K562 (cell line): ENCODE measurements around the gene DGKA. TPM values are rescaled to one million over a fixed set of nuclear protein-coding genes. Genes with fewer than 3 reads are reported as not detected.

Experiments
- ARNT ChIP-seq, 2 experiments: fragments of 450-650 bp; IDR thresholded peaks; 2 replicates each; pipeline ENCODE4 v1.6.1; 2016; ENCODE audit warnings: mild to moderate bottlenecking in 1 of 2
- ELF4 ChIP-seq: fragments of 450-650 bp; formaldehyde crosslinking; IDR thresholded peaks from 2 replicates; pipeline ENCODE4 v1.4.0; 2022; ENCODE audit warnings: missing genetic modification characterization
- KDM5B ChIP-seq: fragments of 200-600 bp; sonication (generic); IDR thresholded peaks from 2 replicates; pipeline ENCODE4 v1.6.1; 2012; ENCODE audit warnings: low read depth, mild to moderate bottlenecking, moderate library complexity, low read length, control low read depth, inconsistent platforms; ENCODE audit not compliant: insufficient replicate concordance
- PHF8 ChIP-seq: fragments of 200-600 bp; sonication (generic); IDR thresholded peaks from 2 replicates; pipeline ENCODE4 v1.6.1; 2012; ENCODE audit warnings: mixed run types, mild to moderate bottlenecking, inconsistent platforms, low read length, moderate library complexity, borderline replicate concordance
- SNIP1 ChIP-seq: fragments of 450-650 bp; IDR thresholded peaks from 2 replicates; pipeline ENCODE4 v1.7.1; 2017; ENCODE audit warnings: low read depth, mild to moderate bottlenecking
- ZBTB49 ChIP-seq: sonication (generic); formaldehyde crosslinking; IDR thresholded peaks from 2 replicates; pipeline ENCODE4 v1.8.0; 2022; ENCODE audit warnings: missing genetic modification reagents, mild to moderate bottlenecking, borderline replicate concordance
- ZNF57 ChIP-seq: fragments of 450-650 bp; formaldehyde crosslinking; IDR thresholded peaks from 2 replicates; pipeline ENCODE4 v1.4.0; 2020; ENCODE audit warnings: mild to moderate bottlenecking, moderate library complexity
- polyA plus RNA-seq, 8 experiments: library from polyadenylated mRNA; depleted of rRNA in 4 of 8; stranded (reverse) in 5 of 8; unstranded in 3 of 8; fragments of >200 nt; fragmentation: Nextera tagmentation in 2 of 8; fragmentation: Illumina TruSeq in 1 of 8; extraction: Ambion mirVana in 2 of 8; extraction: Trizol in 1 of 8; gene quantifications; 2 replicates each; pipeline versions ENCODE4 v1.2.1 to v1.2.3, GENCODE V29; 2011 to 2014; ENCODE audit warnings: inconsistent platforms in 1 of 8, missing spikeins in 1 of 8
- total RNA-seq, 7 experiments: library from RNA; depleted of rRNA in 6 of 7; stranded (reverse); fragments of >200 nt in 6 of 7; fragmentation: Illumina TruSeq in 2 of 7; extraction: Trizol in 2 of 7; gene quantifications; 2 replicates each; pipeline versions ENCODE4 v1.2.1 to v1.2.3, GENCODE V29; 2011 to 2021; ENCODE audit warnings: low replicate concordance in 1 of 7
- TF ChIP-seq, protein P1 (sequence below): fragments of 450-650 bp; IDR thresholded peaks from 2 replicates; pipeline ENCODE4 v1.6.1; 2016; ENCODE audit warnings: mild to moderate bottlenecking, moderate library complexity
- TF ChIP-seq, protein P2 (sequence below): sonication (generic); formaldehyde crosslinking; IDR thresholded peaks from 2 replicates; pipeline ENCODE4 v1.8.0; 2022; ENCODE audit warnings: mild to moderate bottlenecking, missing genetic modification reagents

DGKA gene
- total and polyA plus RNA-seq, 9 of the 15 experiments (the other 6 are each of a cell fraction or from before 2014, with no cell fraction given), result 3.4 to 12.4 (median 6.2) TPM

GRCh38 chr12:55925870-55926737, 4.9 kb upstream of the DGKA start (continued):
- TF ChIP-seq, protein P1, sequence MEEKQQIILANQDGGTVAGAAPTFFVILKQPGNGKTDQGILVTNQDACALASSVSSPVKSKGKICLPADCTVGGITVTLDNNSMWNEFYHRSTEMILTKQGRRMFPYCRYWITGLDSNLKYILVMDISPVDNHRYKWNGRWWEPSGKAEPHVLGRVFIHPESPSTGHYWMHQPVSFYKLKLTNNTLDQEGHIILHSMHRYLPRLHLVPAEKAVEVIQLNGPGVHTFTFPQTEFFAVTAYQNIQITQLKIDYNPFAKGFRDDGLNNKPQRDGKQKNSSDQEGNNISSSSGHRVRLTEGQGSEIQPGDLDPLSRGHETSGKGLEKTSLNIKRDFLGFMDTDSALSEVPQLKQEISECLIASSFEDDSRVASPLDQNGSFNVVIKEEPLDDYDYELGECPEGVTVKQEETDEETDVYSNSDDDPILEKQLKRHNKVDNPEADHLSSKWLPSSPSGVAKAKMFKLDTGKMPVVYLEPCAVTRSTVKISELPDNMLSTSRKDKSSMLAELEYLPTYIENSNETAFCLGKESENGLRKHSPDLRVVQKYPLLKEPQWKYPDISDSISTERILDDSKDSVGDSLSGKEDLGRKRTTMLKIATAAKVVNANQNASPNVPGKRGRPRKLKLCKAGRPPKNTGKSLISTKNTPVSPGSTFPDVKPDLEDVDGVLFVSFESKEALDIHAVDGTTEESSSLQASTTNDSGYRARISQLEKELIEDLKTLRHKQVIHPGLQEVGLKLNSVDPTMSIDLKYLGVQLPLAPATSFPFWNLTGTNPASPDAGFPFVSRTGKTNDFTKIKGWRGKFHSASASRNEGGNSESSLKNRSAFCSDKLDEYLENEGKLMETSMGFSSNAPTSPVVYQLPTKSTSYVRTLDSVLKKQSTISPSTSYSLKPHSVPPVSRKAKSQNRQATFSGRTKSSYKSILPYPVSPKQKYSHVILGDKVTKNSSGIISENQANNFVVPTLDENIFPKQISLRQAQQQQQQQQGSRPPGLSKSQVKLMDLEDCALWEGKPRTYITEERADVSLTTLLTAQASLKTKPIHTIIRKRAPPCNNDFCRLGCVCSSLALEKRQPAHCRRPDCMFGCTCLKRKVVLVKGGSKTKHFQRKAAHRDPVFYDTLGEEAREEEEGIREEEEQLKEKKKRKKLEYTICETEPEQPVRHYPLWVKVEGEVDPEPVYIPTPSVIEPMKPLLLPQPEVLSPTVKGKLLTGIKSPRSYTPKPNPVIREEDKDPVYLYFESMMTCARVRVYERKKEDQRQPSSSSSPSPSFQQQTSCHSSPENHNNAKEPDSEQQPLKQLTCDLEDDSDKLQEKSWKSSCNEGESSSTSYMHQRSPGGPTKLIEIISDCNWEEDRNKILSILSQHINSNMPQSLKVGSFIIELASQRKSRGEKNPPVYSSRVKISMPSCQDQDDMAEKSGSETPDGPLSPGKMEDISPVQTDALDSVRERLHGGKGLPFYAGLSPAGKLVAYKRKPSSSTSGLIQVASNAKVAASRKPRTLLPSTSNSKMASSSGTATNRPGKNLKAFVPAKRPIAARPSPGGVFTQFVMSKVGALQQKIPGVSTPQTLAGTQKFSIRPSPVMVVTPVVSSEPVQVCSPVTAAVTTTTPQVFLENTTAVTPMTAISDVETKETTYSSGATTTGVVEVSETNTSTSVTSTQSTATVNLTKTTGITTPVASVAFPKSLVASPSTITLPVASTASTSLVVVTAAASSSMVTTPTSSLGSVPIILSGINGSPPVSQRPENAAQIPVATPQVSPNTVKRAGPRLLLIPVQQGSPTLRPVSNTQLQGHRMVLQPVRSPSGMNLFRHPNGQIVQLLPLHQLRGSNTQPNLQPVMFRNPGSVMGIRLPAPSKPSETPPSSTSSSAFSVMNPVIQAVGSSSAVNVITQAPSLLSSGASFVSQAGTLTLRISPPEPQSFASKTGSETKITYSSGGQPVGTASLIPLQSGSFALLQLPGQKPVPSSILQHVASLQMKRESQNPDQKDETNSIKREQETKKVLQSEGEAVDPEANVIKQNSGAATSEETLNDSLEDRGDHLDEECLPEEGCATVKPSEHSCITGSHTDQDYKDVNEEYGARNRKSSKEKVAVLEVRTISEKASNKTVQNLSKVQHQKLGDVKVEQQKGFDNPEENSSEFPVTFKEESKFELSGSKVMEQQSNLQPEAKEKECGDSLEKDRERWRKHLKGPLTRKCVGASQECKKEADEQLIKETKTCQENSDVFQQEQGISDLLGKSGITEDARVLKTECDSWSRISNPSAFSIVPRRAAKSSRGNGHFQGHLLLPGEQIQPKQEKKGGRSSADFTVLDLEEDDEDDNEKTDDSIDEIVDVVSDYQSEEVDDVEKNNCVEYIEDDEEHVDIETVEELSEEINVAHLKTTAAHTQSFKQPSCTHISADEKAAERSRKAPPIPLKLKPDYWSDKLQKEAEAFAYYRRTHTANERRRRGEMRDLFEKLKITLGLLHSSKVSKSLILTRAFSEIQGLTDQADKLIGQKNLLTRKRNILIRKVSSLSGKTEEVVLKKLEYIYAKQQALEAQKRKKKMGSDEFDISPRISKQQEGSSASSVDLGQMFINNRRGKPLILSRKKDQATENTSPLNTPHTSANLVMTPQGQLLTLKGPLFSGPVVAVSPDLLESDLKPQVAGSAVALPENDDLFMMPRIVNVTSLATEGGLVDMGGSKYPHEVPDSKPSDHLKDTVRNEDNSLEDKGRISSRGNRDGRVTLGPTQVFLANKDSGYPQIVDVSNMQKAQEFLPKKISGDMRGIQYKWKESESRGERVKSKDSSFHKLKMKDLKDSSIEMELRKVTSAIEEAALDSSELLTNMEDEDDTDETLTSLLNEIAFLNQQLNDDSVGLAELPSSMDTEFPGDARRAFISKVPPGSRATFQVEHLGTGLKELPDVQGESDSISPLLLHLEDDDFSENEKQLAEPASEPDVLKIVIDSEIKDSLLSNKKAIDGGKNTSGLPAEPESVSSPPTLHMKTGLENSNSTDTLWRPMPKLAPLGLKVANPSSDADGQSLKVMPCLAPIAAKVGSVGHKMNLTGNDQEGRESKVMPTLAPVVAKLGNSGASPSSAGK, result 0 out of 2 replicates have a peak, but pooled peaks have one; percentile 29
- TF ChIP-seq ELF4 (CRISPR knock-in tag) (0 out of 2 replicates have a peak, but pooled peaks have one; percentile 19), ZBTB49 (CRISPR knock-in tag) (0 out of 2 replicates have a peak, but pooled peaks have one; percentile 72), PHF8 (no peak), SNIP1 (peak; percentile 27; the same call in 1 of the 2 replicates), KDM5B (no peak), ZNF57 (CRISPR knock-in tag) (no peak), ARNT (IDR thresholded peaks at IDR 0.05) (peak; percentile 31 to 64; a peak in 1 of 4 replicates)
- TF ChIP-seq, protein P2, sequence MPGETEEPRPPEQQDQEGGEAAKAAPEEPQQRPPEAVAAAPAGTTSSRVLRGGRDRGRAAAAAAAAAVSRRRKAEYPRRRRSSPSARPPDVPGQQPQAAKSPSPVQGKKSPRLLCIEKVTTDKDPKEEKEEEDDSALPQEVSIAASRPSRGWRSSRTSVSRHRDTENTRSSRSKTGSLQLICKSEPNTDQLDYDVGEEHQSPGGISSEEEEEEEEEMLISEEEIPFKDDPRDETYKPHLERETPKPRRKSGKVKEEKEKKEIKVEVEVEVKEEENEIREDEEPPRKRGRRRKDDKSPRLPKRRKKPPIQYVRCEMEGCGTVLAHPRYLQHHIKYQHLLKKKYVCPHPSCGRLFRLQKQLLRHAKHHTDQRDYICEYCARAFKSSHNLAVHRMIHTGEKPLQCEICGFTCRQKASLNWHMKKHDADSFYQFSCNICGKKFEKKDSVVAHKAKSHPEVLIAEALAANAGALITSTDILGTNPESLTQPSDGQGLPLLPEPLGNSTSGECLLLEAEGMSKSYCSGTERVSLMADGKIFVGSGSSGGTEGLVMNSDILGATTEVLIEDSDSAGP (CRISPR knock-in tag), result peak; percentile 71
